GM15510 (cell line): ENCODE measurements around the gene PARP9.
A peak's percentile ranks its signal among the peaks of the same experiment; 100 is the strongest.

ENCODE experiments used
- POLR2A ChIP-seq: IDR thresholded peaks from 3 replicates; pipeline ENCODE4 v1.6.1; 2011; ENCODE audit warnings: borderline replicate concordance; ENCODE audit not compliant: insufficient read length; ENCODE audit errors: extremely low read depth

Gene PARP9

GRCh38 chr3:122515020-122515468 lies 49.1 kb downstream of the PARP9 start:
- no peak for TF ChIP-seq POLR2A

- TF ChIP-seq POLR2A, result peak; percentile 97
Measured at GRCh38 chr3:122514123-122515019, 49.7 kb downstream of the PARP9 start, which contains the start of gene KPNA1. Gene KPNA1 (minus strand): TSS chr3:122514939. CDS start chr3:122496565, 18,374 bp downstream.

DNA sequence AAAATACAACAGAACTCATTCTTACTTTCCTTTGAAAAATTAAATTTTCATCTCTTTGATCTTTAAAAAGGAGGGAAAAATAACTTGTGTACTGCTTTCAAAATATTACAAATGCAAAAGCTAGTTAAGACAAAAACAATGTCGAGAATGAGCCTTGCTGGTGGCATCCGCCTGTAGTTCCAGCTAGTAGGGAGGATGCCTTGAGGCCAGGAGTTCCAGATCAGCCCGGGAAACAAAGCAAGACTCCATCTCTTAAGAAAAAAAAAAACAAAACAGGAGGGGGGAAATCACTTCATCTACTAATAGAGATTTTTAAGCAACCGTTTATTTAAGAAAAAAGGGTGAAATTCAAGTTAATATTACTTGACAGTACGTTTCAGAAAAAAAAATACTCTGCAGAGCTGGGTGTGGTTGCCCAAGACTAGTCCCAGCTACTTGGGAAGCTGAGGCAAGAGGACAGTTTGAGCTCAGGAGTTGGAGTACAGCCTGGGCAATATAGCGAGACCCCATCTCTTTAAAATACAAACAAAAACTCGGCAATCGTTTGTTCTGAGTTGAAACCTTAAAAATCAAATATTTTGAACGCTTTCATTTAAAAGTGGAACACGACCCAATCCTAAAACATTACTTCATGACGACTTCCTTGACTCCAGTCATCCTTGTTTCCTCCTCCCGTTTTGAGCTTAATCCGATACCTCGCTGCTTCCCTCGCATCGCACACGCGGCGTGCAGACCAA lies 50.5 kb downstream of the PARP9 start:
- TF ChIP-seq POLR2A, result no peak

GRCh38 chr3:122512284-122512683 lies 51.8 kb downstream of the PARP9 start:
- TF ChIP-seq POLR2A, result no peak

DNA sequence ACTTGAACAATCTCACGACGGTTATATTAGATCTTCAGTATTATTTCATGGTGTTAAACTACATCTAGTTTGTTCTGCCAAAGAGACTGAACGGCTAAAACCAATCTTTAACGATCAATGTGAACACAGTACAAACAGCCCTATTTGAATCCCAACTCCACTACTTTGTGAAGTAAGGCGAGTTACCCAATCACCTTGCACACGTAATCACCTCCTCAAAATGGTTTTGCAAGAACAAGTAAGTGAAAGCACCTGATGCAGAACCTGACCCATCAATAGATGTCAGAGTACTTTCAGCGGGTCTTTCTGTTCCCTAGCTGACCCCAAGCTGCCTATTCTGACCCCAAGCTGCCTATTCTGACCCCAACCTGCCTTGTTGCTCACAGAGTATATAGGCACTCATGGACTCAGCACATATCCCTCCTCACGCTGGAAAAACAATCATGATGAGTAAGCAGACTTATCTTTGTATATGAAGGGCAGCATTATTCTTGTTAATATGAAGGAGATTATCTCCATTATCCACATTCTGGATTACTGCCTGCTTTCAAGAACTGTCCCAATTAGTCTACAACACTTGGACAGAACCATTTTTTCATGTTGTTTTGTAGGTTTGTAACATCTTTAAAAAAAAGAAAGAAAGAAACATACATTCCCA lies 53.1 kb downstream of the PARP9 start:
- no peak for TF ChIP-seq POLR2A

- TF ChIP-seq POLR2A, result no peak
Measured at GRCh38 chr3:122508135-122508914, 55.8 kb downstream of the PARP9 start.

DNA sequence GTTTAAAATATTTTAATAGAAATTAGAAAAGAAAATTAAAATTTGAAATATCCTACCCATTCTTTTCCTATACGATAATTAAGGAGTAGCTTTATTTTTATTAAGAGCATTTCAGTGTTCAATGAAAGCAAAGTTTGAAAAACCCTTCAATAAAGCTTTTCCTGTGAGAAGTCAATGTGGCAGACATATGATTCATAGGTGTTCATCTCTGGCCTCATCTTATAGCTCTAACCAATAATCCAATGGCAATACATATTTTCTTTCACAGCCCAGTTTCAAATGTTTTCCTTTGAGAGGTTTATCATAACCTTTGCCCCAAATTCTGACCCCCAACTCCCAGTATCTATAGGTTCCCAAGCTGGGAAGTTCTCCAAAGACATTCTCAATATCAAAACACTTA lies 57.6 kb downstream of the PARP9 start:
- TF ChIP-seq POLR2A, result no peak

- no peak for TF ChIP-seq POLR2A
Measured at GRCh38 chr3:122505676-122506075, 58.4 kb downstream of the PARP9 start.

DNA sequence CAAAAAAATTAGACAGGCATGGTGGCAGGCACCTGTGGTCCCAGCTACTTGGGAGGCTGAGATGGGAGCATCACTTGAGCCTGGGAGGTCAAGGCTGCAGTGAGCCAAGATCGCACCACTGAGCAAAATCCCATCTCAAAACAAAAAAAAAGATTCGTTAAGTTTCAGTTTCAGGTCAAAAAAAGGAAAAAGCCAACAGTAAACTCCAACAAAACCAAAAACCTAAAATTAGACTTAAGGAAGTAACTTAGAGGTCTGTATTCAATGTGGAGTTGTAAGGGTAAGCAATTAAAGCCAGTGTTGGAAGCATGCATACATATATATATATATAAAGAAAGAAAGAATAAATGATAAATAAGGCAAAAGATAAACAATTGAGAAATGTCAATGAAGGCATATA lies 61.2 kb downstream of the PARP9 start:
- TF ChIP-seq POLR2A, result no peak

- no peak for TF ChIP-seq POLR2A
Measured at GRCh38 chr3:122502139-122502538, 62.0 kb downstream of the PARP9 start.

GRCh38 chr3:122498152-122498551 lies 65.9 kb downstream of the PARP9 start:
- no peak for TF ChIP-seq POLR2A

GRCh38 chr3:122497425-122497824 lies 66.7 kb downstream of the PARP9 start:
- no peak for TF ChIP-seq POLR2A

GRCh38 chr3:122496508-122496907 lies 67.6 kb downstream of the PARP9 start:
- no peak for TF ChIP-seq POLR2A

DNA sequence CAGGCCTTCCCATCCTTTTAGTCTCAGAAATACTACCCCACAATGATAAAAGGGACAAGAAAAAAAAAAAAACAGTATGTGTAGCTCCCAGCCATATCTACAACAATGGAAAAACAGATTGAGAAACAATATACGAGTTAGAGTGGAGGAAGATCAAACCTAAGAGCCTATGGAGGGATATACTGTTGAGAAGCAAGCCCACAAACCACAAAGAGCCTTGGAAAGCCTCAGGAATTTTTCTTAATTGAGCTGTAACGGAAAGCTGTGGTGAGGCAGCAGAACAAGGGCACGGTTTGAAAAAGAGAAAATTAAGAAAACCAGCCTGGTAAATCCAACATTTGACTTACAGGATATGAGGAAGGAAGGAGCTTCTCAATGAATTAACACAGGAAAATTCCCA lies 70.8 kb downstream of the PARP9 start:
- no peak for TF ChIP-seq POLR2A

DNA sequence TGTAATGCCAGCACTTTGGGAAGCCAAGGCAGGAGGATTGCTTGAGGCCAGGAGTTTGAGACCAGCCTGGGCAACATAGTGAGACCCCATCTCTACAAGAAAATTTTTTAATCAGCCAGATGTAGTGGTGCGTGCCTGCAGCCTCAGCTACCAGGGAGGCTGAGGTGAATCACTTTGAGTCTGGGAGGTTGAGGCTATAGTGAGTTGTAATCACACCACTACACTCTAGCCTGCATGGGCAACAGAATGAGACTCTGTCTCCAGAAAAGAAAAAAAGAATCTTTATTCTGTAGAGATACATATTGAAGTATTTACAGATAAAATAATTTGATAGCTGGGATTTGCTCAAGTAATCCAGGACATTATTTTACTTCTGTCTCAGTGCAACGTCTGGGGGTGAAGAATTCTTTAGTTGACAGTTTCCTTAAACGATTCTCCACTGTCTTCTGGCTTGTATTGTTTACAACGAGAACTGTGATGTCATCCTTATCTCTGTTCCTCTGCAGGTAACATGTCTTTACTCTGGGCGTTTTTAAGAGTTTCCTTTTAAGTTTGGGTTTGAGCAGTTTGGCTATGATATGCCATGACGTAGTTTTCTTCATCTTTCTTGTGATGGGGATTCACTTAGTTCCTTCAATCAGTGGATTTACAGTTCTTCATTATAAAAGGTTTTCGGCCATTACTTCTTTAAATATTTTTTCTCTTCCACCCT lies 75.7 kb downstream of the PARP9 start:
- TF ChIP-seq POLR2A, result no peak

DNA sequence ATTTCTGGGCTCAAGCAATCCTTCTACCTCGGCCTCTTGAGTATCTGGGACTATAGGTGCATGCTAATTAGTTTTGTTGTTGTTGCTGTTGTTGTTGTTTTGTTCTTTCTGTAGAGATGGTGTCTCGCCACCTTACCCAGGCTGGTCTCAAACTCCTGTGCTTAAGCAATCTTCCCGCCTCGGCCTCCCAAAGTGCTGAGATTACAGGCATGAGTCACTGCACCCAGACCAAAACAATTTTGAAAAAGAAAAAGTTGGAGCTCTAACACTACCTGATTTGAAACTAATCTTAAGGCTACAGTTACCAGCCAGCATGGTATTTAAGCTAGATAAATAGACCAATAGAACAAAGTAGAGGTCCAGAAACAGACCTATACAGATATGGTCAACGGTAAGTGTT lies 79.1 kb downstream of the PARP9 start:
- TF ChIP-seq POLR2A, result no peak
